Smooth muscle cell of the pulmonary artery (primary cell): ENCODE data around the gene CCDC149. TPM values are rescaled to one million over a fixed set of nuclear protein-coding genes. Genes with fewer than 3 reads are reported as not detected.

Experiments used
- total RNA-seq: library from RNA; depleted of rRNA; stranded (reverse); fragments of >200 nt; gene quantifications from 2 replicates; pipeline ENCODE4 v1.2.3, GENCODE V29; 2014

CCDC149 gene
- 12.6 and 17.0 TPM in 2 replicates for total RNA-seq

GRCh38 chr4:24912252-24913118 is at the start of gene CCDC149:
CCDC149 (minus strand) TSS chr4:24913042; CDS start chr4:24912864, 178 bp downstream.

DNA sequence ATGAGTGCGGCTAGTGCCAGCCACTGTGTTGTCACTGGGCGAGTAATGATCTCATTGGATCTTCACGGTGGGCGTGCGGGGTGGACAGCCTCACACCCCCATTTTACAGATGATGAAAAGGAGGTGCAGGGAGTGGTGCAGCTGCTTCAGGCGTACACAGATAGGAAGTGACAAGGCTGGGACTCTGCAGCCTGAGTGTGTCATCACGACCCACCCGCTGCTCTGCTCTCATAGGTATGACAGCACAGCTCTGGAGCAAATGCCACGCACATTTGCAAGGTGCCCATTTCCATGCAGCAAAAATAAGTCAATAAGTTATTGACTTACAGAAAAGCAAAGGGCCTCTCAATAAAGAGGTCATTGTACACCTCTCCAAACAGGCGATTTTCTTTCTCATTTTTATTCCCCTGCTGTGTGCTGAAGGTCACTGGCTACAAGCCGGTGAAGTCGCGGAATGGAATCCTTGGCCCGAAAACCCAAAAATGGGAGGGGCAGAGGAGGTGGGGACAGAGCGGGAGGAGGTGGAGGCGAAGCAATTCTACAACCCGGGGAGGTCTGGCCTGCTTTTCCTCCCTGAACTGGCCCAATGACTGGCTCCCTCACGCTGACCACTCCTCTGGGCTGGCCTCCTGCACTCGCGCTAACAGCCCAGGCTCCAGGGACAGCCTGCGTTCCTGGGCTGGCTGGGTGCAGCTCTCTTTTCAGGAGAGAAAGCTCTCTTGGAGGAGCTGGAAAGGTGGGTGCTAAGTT is 117.8 kb downstream of the CCDC149 start, which contains the start of gene SOD3:
SOD3 (plus strand) TSS at position 658 of the 750 bp plus-strand sequence. CDS start 3,949 bp downstream, outside the sequence.

Other genes with a start within 250 kb of the CCDC149 start
- gene SOD3, start 117.5 kb downstream of the CCDC149 start, total RNA-seq, result 61.3 and 143 TPM in 2 replicates
- 0.23 and 0.59 TPM in 2 replicates for gene LGI2, start 117.9 kb upstream of the CCDC149 start, total RNA-seq
- gene SEPSECS, start 247.4 kb upstream of the CCDC149 start, total RNA-seq, result 5.9 and 8.5 TPM in 2 replicates